ENCODE data around the gene C16orf46.

DNA sequence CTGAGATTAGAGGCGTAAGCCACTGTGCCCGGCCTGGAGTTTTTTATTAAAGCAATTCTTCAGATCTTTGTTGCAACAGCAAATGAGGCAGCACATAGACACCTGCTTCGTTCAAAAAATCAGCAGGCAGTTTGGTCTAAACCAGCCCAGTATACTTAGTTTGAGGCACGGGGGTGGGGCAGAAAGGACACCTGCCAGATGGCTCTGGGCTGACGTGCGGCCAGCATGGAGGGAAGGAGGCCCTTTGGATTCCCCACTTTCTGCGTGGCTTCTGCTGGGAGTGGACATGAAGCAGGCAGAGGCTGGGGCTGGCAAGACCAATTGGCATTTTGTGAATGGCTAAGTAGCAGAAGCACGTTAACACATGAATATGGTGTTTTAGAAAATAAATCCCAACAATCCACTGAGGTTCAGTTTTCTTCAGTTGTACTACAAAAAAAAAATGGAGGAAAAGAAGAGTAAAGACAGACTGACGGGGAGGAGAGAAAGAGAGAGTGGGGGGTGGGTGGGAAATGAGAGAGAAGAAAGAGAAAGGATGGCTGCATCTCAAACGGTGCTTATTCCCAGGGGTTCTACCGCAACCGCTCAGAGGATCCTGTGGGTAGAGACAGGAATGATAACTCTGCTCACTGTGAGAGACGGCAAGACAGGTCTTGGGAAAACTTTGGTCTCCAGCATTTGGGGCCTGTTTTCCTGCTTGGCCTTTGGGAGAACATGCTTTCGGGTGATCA, 16.3 kb downstream of the C16orf46 start:
- TF ChIP-seq, protein P1, sequence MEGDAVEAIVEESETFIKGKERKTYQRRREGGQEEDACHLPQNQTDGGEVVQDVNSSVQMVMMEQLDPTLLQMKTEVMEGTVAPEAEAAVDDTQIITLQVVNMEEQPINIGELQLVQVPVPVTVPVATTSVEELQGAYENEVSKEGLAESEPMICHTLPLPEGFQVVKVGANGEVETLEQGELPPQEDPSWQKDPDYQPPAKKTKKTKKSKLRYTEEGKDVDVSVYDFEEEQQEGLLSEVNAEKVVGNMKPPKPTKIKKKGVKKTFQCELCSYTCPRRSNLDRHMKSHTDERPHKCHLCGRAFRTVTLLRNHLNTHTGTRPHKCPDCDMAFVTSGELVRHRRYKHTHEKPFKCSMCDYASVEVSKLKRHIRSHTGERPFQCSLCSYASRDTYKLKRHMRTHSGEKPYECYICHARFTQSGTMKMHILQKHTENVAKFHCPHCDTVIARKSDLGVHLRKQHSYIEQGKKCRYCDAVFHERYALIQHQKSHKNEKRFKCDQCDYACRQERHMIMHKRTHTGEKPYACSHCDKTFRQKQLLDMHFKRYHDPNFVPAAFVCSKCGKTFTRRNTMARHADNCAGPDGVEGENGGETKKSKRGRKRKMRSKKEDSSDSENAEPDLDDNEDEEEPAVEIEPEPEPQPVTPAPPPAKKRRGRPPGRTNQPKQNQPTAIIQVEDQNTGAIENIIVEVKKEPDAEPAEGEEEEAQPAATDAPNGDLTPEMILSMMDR (IDR thresholded peaks at IDR 0.05): no peak
- TF ChIP-seq POLR2A (IDR thresholded peaks at IDR 0.05) (no peak), EP300 (IDR thresholded peaks at IDR 0.05; ENCODE audit: low read depth) (no peak)

Measured in transverse colon (tissue), 3 donors.